Prostate gland (tissue), 2 donors: ENCODE results near the gene UBR2.
"Not testable (repeated sequence)": the region's sequence is repeated elsewhere in the genome, so short reads cannot be mapped to it uniquely, and the experiment has no call there.

Source experiments
- POLR2A ChIP-seq: fragments of 450-650 bp; IDR thresholded peaks from one replicate; pipeline ENCODE4 v1.6.1; 2016; ENCODE audit warnings: antibody characterized with exemption, mild to moderate bottlenecking
- POLR2AphosphoS5 ChIP-seq: sonication (generic); formaldehyde crosslinking; IDR thresholded peaks from one replicate; pipeline ENCODE4 v1.6.1; 2017; ENCODE audit warnings: antibody characterized with exemption
- TF ChIP-seq, protein P1 (sequence below), 4 experiments: fragments of 200-600 bp in 2 of 4; fragments of 450-650 bp in 2 of 4; sonication (generic) in 2 of 4; IDR thresholded peaks; 1 replicate in 3 of 4; 2 replicates in 1 of 4; pipeline ENCODE4 v1.5.1; 2016 to 2019; ENCODE audit warnings: antibody characterized with exemption in 4 of 4, mild to moderate bottlenecking in 2 of 4, moderate library complexity in 2 of 4

DNA sequence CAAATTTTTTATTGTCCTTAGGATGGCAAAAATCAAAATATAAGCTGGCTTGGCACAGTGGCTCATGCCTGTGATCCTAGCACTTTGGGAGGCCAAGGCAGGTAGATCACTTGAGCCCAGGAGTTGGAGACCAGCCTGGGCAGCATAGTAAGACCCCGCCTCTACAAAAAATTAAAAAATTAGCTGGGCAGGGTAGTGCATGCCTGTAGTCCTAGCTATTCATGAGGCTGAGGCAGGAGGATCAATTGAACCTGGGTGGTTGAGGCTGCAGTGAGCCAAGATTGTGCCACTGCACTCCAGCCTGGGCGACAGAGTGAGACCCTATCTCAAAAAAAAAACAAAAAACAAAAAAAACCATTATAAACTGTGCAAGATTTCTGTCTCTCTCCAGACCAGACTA lies 40.9 kb downstream of the UBR2 start:
- TF ChIP-seq, protein P1, sequence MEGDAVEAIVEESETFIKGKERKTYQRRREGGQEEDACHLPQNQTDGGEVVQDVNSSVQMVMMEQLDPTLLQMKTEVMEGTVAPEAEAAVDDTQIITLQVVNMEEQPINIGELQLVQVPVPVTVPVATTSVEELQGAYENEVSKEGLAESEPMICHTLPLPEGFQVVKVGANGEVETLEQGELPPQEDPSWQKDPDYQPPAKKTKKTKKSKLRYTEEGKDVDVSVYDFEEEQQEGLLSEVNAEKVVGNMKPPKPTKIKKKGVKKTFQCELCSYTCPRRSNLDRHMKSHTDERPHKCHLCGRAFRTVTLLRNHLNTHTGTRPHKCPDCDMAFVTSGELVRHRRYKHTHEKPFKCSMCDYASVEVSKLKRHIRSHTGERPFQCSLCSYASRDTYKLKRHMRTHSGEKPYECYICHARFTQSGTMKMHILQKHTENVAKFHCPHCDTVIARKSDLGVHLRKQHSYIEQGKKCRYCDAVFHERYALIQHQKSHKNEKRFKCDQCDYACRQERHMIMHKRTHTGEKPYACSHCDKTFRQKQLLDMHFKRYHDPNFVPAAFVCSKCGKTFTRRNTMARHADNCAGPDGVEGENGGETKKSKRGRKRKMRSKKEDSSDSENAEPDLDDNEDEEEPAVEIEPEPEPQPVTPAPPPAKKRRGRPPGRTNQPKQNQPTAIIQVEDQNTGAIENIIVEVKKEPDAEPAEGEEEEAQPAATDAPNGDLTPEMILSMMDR (IDR thresholded peaks at IDR 0.05), result not testable (repeated sequence)
- TF ChIP-seq POLR2A, POLR2AphosphoS5: not testable (repeated sequence)
